ENCODE data around the gene HLA-DPB1.

GRCh38 chr6:33080127-33081089 is 4.6 kb downstream of the HLA-DPB1 start:
- TF ChIP-seq, protein P1, sequence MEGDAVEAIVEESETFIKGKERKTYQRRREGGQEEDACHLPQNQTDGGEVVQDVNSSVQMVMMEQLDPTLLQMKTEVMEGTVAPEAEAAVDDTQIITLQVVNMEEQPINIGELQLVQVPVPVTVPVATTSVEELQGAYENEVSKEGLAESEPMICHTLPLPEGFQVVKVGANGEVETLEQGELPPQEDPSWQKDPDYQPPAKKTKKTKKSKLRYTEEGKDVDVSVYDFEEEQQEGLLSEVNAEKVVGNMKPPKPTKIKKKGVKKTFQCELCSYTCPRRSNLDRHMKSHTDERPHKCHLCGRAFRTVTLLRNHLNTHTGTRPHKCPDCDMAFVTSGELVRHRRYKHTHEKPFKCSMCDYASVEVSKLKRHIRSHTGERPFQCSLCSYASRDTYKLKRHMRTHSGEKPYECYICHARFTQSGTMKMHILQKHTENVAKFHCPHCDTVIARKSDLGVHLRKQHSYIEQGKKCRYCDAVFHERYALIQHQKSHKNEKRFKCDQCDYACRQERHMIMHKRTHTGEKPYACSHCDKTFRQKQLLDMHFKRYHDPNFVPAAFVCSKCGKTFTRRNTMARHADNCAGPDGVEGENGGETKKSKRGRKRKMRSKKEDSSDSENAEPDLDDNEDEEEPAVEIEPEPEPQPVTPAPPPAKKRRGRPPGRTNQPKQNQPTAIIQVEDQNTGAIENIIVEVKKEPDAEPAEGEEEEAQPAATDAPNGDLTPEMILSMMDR (conservative IDR thresholded peaks at IDR 0.05; ENCODE audit: low read depth, low read length), result no peak
- no peak for TF ChIP-seq EZH2 (IDR thresholded peaks at IDR 0.05; ENCODE audit: borderline replicate concordance, low read depth, low read length, poor library complexity, severe bottlenecking)
